NCI-H1105 treated with DMSO at 0.1 percent for 48 hours (cell line): ENCODE results near the gene RAB3IP.
"Not testable (repeated sequence)": the region's sequence is repeated elsewhere in the genome, so short reads cannot be mapped to it uniquely, and the experiment has no call there.

Experiments
- DNase-seq: peaks from one replicate; lab custom pipeline; 2025; lab: John Stamatoyannopoulos, UW

The RAB3IP gene

GRCh38 chr12:69835081-69835480 is 96.4 kb downstream of the RAB3IP start:
- DNase-seq = no peak

- no peak for DNase-seq
Observed at GRCh38 chr12:69836015-69836414, 97.4 kb downstream of the RAB3IP start.

GRCh38 chr12:69837191-69837590 is 98.5 kb downstream of the RAB3IP start:
- DNase-seq = no peak

GRCh38 chr12:69837657-69838415 is 99.2 kb downstream of the RAB3IP start:
- DNase-seq = no peak

- DNase-seq = no peak
Observed at GRCh38 chr12:69840727-69841126, 102.1 kb downstream of the RAB3IP start.

GRCh38 chr12:69843608-69844007 is 104.9 kb downstream of the RAB3IP start:
- DNase-seq = no peak

- no peak for DNase-seq
Observed at GRCh38 chr12:69844416-69844815, 105.8 kb downstream of the RAB3IP start.

- DNase-seq = no peak
Observed at GRCh38 chr12:69844836-69845235, 106.2 kb downstream of the RAB3IP start.

- no peak for DNase-seq
Observed at GRCh38 chr12:69846976-69847375, 108.3 kb downstream of the RAB3IP start.

- DNase-seq = no peak
Observed at GRCh38 chr12:69851976-69852375, 113.3 kb downstream of the RAB3IP start.

GRCh38 chr12:69853176-69853961 is 114.7 kb downstream of the RAB3IP start:
- not testable (repeated sequence) for DNase-seq

GRCh38 chr12:69866698-69867097 is 128.0 kb downstream of the RAB3IP start:
- no peak for DNase-seq

GRCh38 chr12:69868695-69869094 is 130.0 kb downstream of the RAB3IP start:
- DNase-seq = no peak

GRCh38 chr12:69872804-69873203 is 134.1 kb downstream of the RAB3IP start:
- no peak for DNase-seq
